Activated T-helper 17 cell treated with anti-CD3 and anti-CD28 coated beads, Interleukin-2, amount 50 U/mL, for 72 hours (primary cell): ENCODE measurements around the gene DLST. TPM values are rescaled to one million over a fixed set of nuclear protein-coding genes. Genes with fewer than 3 reads are reported as not detected.
A peak's percentile ranks its signal among the peaks of the same experiment; 100 is the strongest.

Experiments used
- ATAC-seq: fragments of 150-1000 bp; cut with Tn5 transposase; replicated peaks from 2 replicates; pipeline ENCODE4 v1.10.0; 2021; ENCODE audit warnings: mild to moderate bottlenecking, moderate library complexity
- H3K27ac Mint-ChIP-seq: one replicate; pipeline ENCODE4 v1.8.0; 2022; ENCODE audit warnings: mixed read lengths
- H3K27me3 Mint-ChIP-seq: one replicate; pipeline ENCODE4 v1.8.0; 2022; ENCODE audit warnings: mixed read lengths
- H3K36me3 Mint-ChIP-seq: one replicate; pipeline ENCODE4 v1.8.0; 2022; ENCODE audit warnings: low read depth, mild to moderate bottlenecking, mixed read lengths
- H3K4me1 Mint-ChIP-seq: one replicate; pipeline ENCODE4 v1.8.0; 2022; ENCODE audit warnings: mixed read lengths
- H3K4me3 Mint-ChIP-seq: one replicate; pipeline ENCODE4 v1.8.0; 2022; ENCODE audit warnings: mild to moderate bottlenecking, mixed read lengths
- H3K9me3 Mint-ChIP-seq: one replicate; pipeline ENCODE4 v1.8.0; 2022; ENCODE audit warnings: mixed read lengths
- total RNA-seq, 2 donors: library from RNA; stranded (reverse); gene quantifications; one replicate each; pipeline ENCODE4 v1.2.3, GENCODE V29; 2022

The DLST gene
- total RNA-seq, 2 donors from 2014 or later, result 102 to 132 TPM

GRCh38 chr14:74871819-74872218, 9.9 kb upstream of the DLST start:
- Mint-ChIP-seq H3K4me1 (peaks cover 26% of the 10 kb centered on the region), H3K9me3 (no peaks in the 10 kb centered on the region), H3K27ac (no peak overlapping the region), H3K36me3 (no peaks in the 10 kb centered on the region), H3K27me3 (no peaks in the 10 kb centered on the region), H3K4me3 (no peak overlapping the region)
- ATAC-seq, result no peak

- peaks cover 25% of the 10 kb centered on the region for H3K4me1 Mint-ChIP-seq
- H3K27me3 Mint-ChIP-seq, result no peaks in the 10 kb centered on the region
- no peaks in the 10 kb centered on the region for H3K9me3 Mint-ChIP-seq
- peak overlapping the region; percentile 83 for H3K27ac Mint-ChIP-seq
- H3K4me3 Mint-ChIP-seq, result peak overlapping the region; percentile 83
- no peaks in the 10 kb centered on the region for H3K36me3 Mint-ChIP-seq
- ATAC-seq, result no peak
These were observed 6.5 kb upstream of the DLST start for GRCh38 chr14:74875204-74875603.

- Mint-ChIP-seq H3K9me3 (no peaks in the 10 kb centered on the region), H3K4me1 (peaks cover 32% of the 10 kb centered on the region), H3K27me3 (no peaks in the 10 kb centered on the region), H3K27ac (peak within 1 kb of the TSS; percentile 83), H3K4me3 (peak within 1 kb of the TSS; percentile 83), H3K36me3 (no peaks in the 10 kb centered on the region)
- peak; percentile 74 for ATAC-seq
These were observed 5.5 kb upstream of the DLST start, which contains the start of gene PROX2 for GRCh38 chr14:74875941-74876913. Gene PROX2, minus strand, starts transcription at chr14:74876145. Its CDS starts 12,311 bp downstream, at chr14:74863834.

- Mint-ChIP-seq H3K4me3 (peak overlapping the region; percentile 99), H3K27me3 (no peaks in the 10 kb centered on the region), H3K9me3 (no peaks in the 10 kb centered on the region), H3K4me1 (peaks cover 46% of the 10 kb centered on the region), H3K27ac (peak overlapping the region; percentile 98), H3K36me3 (peaks cover 27% of the 10 kb centered on the region)
- ATAC-seq, result no peak
These were observed 2.1 kb upstream of the DLST start for GRCh38 chr14:74879427-74880182.

- H3K27ac Mint-ChIP-seq, result peak overlapping the region; percentile 98
- peaks cover 48% of the 10 kb centered on the region for H3K36me3 Mint-ChIP-seq
- peak overlapping the region; percentile 99 for H3K4me3 Mint-ChIP-seq
- H3K4me1 Mint-ChIP-seq, result peaks cover 44% of the 10 kb centered on the region
- no peaks in the 10 kb centered on the region for H3K9me3 Mint-ChIP-seq
- peak; percentile 60 for ATAC-seq
- H3K27me3 Mint-ChIP-seq, result no peaks in the 10 kb centered on the region
These were observed 596 bp downstream of the DLST start for GRCh38 chr14:74882103-74882920.

- peaks cover 34% of the 10 kb centered on the region for H3K4me1 Mint-ChIP-seq
These were observed 4.3 kb downstream of the DLST start for GRCh38 chr14:74886001-74886400.

GRCh38 chr14:74888164-74889158, 6.7 kb downstream of the DLST start:
- H3K4me1 Mint-ChIP-seq, result peaks cover 23% of the 10 kb centered on the region
- H3K4me3 Mint-ChIP-seq, result peak overlapping the region; percentile 25
- no peaks in the 10 kb centered on the region for H3K9me3 Mint-ChIP-seq
- ATAC-seq, result no peak
- H3K36me3 Mint-ChIP-seq, result peaks cover 93% of the 10 kb centered on the region
- H3K27me3 Mint-ChIP-seq, result no peaks in the 10 kb centered on the region
- peak overlapping the region; percentile 45 for H3K27ac Mint-ChIP-seq

More at GRCh38 chr14:74886001-74886400, 4.3 kb downstream of the DLST start:
- Mint-ChIP-seq H3K27ac (no peak overlapping the region), H3K9me3 (no peaks in the 10 kb centered on the region), H3K4me3 (peak overlapping the region; percentile 21), H3K36me3 (peaks cover 84% of the 10 kb centered on the region), H3K27me3 (no peaks in the 10 kb centered on the region)
- no peak for ATAC-seq

- ATAC-seq, result no peak
- Mint-ChIP-seq H3K27ac (no peak overlapping the region), H3K9me3 (no peaks in the 10 kb centered on the region), H3K4me1 (peaks cover 10% of the 10 kb centered on the region), H3K27me3 (no peaks in the 10 kb centered on the region), H3K36me3 (peaks cover 93% of the 10 kb centered on the region), H3K4me3 (no peak overlapping the region)
These were observed 8.5 kb downstream of the DLST start for GRCh38 chr14:74890262-74890661.

- ATAC-seq, result no peak
- H3K4me3 Mint-ChIP-seq, result no peak overlapping the region
- no peaks in the 10 kb centered on the region for H3K9me3 Mint-ChIP-seq
- H3K36me3 Mint-ChIP-seq, result peaks cover 94% of the 10 kb centered on the region
- H3K27ac Mint-ChIP-seq, result peak overlapping the region; percentile 25
- no peaks in the 10 kb centered on the region for H3K27me3 Mint-ChIP-seq
- no peaks in the 10 kb centered on the region for H3K4me1 Mint-ChIP-seq
These were observed 10.2 kb downstream of the DLST start for GRCh38 chr14:74891870-74892269.

GRCh38 chr14:74892745-74893144, 11.0 kb downstream of the DLST start:
- H3K27ac Mint-ChIP-seq, result peak overlapping the region; percentile 25
- no peaks in the 10 kb centered on the region for H3K27me3 Mint-ChIP-seq
- H3K4me3 Mint-ChIP-seq, result no peak overlapping the region
- peaks cover 100% of the 10 kb centered on the region for H3K36me3 Mint-ChIP-seq
- no peaks in the 10 kb centered on the region for H3K4me1 Mint-ChIP-seq
- no peak for ATAC-seq
- no peaks in the 10 kb centered on the region for H3K9me3 Mint-ChIP-seq

- H3K9me3 Mint-ChIP-seq, result no peaks in the 10 kb centered on the region
- H3K27ac Mint-ChIP-seq, result peak overlapping the region; percentile 17
- no peak for ATAC-seq
- H3K4me1 Mint-ChIP-seq, result no peaks in the 10 kb centered on the region
- peaks cover 100% of the 10 kb centered on the region for H3K36me3 Mint-ChIP-seq
- no peak overlapping the region for H3K4me3 Mint-ChIP-seq
- H3K27me3 Mint-ChIP-seq, result no peaks in the 10 kb centered on the region
These were observed 11.9 kb downstream of the DLST start for GRCh38 chr14:74893614-74894091.

GRCh38 chr14:74896400-74896799, 14.7 kb downstream of the DLST start:
- Mint-ChIP-seq H3K4me3 (no peak overlapping the region), H3K9me3 (no peaks in the 10 kb centered on the region), H3K27ac (peak overlapping the region; percentile 55), H3K27me3 (no peaks in the 10 kb centered on the region), H3K36me3 (peaks cover 100% of the 10 kb centered on the region), H3K4me1 (no peaks in the 10 kb centered on the region)
- no peak for ATAC-seq

- Mint-ChIP-seq H3K27me3 (no peaks in the 10 kb centered on the region), H3K4me3 (no peak overlapping the region), H3K27ac (no peak overlapping the region), H3K9me3 (no peaks in the 10 kb centered on the region), H3K4me1 (no peaks in the 10 kb centered on the region), H3K36me3 (peaks cover 100% of the 10 kb centered on the region)
- no peak for ATAC-seq
These were observed 15.9 kb downstream of the DLST start for GRCh38 chr14:74897642-74898041.
